Body of pancreas (tissue), 4 donors: ENCODE results near the gene CLDN24.

Experiments used
- CTCF ChIP-seq, 7 experiments: fragments of 450-650 bp in 4 of 7; fragments of 200-600 bp in 3 of 7; sonication (generic) in 3 of 7; IDR thresholded peaks; one replicate each; pipeline ENCODE4 v1.5.1; 2016 to 2019; ENCODE audit warnings: antibody characterized with exemption in 7 of 7
- POLR2A ChIP-seq, 3 donors: fragments of 450-650 bp; IDR thresholded peaks; one replicate each; pipeline ENCODE4 v1.6.1; 2016; ENCODE audit warnings: antibody characterized with exemption in 3 of 3, mild to moderate bottlenecking in 2 of 3

- TF ChIP-seq CTCF (IDR thresholded peaks at IDR 0.05) (no peak), POLR2A (IDR thresholded peaks at IDR 0.05) (no peak)
Observed at GRCh38 chr4:183370786-183371185, 48.6 kb upstream of the CLDN24 start.
